ENCODE data around the gene SH3RF3. TPM values are rescaled to one million over a fixed set of nuclear protein-coding genes. Genes with fewer than 3 reads are reported as not detected.

The SH3RF3 gene
- total RNA-seq, 1 donor from 2014 or later = 7.9 TPM

DNA sequence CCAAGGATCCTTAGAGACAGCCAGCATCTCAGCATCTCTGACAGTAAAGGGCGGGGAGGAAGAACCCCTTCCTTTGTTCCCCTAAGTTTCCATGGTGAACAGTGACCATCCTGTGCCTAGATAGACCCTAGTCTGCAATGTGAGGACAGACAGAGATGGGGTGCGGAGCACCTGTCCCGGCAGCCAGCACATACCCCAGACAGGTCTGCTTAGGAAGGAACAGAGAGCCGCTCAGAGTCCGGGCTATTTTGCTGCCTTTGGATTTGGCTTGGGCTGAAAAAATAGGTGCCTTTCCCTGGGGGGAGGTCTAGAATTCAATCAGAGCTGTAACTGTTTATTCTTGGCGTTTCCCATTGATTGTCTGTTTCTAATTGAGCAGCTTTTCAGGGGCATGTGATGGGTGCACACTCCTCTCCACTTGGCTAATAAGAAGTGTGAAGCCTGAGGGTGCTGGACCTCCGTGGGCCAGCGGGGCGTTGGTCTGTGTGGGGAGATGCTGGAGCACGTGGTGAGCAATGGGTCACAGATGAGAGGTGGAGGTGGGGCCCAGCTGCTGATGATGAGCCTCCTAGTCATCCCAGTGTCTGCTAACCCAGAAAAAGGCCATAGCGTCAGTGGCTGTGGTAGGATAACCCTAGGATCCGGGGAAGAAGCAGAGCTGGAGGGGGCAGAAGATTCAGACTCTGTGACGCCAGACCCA, 247.9 kb downstream of the SH3RF3 start:
- peaks cover 15% of the 10 kb centered on the region for H3K36me3 ChIP-seq
- intact Hi-C loops (cut with micrococcal nuclease) = no loop called here
- H3K27me3 ChIP-seq (ENCODE audit: low read depth) = no peaks in the 10 kb centered on the region
- TF ChIP-seq, protein P1, sequence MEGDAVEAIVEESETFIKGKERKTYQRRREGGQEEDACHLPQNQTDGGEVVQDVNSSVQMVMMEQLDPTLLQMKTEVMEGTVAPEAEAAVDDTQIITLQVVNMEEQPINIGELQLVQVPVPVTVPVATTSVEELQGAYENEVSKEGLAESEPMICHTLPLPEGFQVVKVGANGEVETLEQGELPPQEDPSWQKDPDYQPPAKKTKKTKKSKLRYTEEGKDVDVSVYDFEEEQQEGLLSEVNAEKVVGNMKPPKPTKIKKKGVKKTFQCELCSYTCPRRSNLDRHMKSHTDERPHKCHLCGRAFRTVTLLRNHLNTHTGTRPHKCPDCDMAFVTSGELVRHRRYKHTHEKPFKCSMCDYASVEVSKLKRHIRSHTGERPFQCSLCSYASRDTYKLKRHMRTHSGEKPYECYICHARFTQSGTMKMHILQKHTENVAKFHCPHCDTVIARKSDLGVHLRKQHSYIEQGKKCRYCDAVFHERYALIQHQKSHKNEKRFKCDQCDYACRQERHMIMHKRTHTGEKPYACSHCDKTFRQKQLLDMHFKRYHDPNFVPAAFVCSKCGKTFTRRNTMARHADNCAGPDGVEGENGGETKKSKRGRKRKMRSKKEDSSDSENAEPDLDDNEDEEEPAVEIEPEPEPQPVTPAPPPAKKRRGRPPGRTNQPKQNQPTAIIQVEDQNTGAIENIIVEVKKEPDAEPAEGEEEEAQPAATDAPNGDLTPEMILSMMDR (IDR thresholded peaks at IDR 0.05; ENCODE audit: borderline replicate concordance) = no peak
- no peak for DNase-seq
- H3K9me3 ChIP-seq (replicated peaks) = no peaks in the 10 kb centered on the region
- H3K4me1 ChIP-seq = peaks cover 35% of the 10 kb centered on the region
- no peak overlapping the region for H3K27ac ChIP-seq (replicated peaks)
- no peak overlapping the region for H3K4me3 ChIP-seq

DNA sequence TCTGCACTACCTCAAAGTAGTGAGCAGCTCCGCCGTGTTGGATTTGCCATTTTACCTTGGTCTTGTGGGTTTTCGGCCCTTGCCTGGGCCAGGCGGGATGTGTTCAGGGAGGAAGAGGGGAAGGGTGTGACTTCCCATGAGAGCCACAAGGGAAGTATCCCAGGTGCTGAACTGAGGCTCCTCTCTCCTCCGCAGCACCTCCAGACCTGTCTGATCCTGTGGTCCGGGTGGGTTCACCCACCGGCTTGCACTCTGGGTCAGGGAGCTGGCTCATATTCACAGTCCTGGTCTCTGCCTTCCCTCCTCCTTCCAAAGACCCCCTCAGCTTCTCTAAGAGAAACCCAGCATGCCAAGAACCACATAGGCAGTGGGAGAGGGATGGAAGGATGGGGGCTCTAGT, 249.0 kb downstream of the SH3RF3 start:
- no peak for DNase-seq
- H3K9me3 ChIP-seq (replicated peaks) = no peaks in the 10 kb centered on the region
- H3K36me3 ChIP-seq = peaks cover 6% of the 10 kb centered on the region
- peaks cover 45% of the 10 kb centered on the region for H3K4me1 ChIP-seq
- no peak overlapping the region for H3K27ac ChIP-seq (replicated peaks)
- intact Hi-C loops (cut with micrococcal nuclease) = no loop called here
- H3K27me3 ChIP-seq (ENCODE audit: low read depth) = no peaks in the 10 kb centered on the region
- TF ChIP-seq, protein P1 (IDR thresholded peaks at IDR 0.05; ENCODE audit: borderline replicate concordance) = no peak
- H3K4me3 ChIP-seq = no peak overlapping the region

DNA sequence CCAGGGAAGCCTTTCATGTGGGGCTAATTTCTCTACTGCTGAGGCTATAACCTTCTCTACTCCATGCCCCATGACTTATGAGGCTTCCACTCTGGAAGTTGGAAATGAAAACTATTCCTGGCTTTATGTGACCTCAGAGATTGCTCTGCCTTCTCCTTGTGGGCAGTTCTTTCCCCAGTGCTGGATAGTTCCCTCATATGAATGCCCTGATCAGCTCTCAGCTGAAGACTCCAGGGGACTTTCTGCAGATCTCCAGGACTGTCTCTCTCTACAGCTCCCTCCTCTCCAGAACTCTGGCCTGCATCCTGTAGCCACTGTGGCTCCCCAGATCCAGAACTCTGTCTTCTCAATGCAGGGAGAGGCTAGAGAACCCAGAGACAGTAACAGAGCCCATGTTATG, 249.7 kb downstream of the SH3RF3 start:
- peaks cover 52% of the 10 kb centered on the region for H3K4me1 ChIP-seq
- peaks cover 6% of the 10 kb centered on the region for H3K36me3 ChIP-seq
- no peaks in the 10 kb centered on the region for H3K9me3 ChIP-seq (replicated peaks)
- TF ChIP-seq, protein P1 (IDR thresholded peaks at IDR 0.05; ENCODE audit: borderline replicate concordance) = no peak
- DNase-seq = no peak
- no peaks in the 10 kb centered on the region for H3K27me3 ChIP-seq (ENCODE audit: low read depth)
- no peak overlapping the region for H3K4me3 ChIP-seq
- intact Hi-C loops (cut with micrococcal nuclease) = no loop called here
- no peak overlapping the region for H3K27ac ChIP-seq (replicated peaks)

DNA sequence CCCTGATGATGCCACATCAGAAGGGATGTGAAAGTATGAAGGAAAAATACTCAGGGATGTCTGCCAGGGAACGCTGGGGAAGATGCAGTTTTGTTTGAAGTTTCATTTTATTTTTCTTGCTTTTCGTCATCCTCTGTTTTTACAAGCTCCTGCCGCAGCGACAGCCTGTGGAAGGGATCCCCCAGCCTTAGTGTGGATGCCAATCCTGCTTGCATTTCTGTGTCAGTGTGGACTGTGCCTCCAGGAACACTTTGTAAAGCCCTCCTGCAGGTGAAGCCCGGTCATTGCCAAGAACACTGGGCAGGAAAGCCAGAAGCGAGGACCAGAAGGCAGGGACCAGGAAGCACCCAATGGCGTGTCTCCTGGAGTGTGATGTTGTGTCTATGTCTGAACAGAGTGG, 250.5 kb downstream of the SH3RF3 start:
- H3K4me3 ChIP-seq = no peak overlapping the region
- intact Hi-C loops (cut with micrococcal nuclease) = no loop called here
- TF ChIP-seq, protein P1 (IDR thresholded peaks at IDR 0.05; ENCODE audit: borderline replicate concordance) = no peak
- H3K9me3 ChIP-seq (replicated peaks) = no peaks in the 10 kb centered on the region
- no peak for DNase-seq
- H3K27ac ChIP-seq (replicated peaks) = no peak overlapping the region
- peaks cover 6% of the 10 kb centered on the region for H3K36me3 ChIP-seq
- peaks cover 61% of the 10 kb centered on the region for H3K4me1 ChIP-seq
- no peaks in the 10 kb centered on the region for H3K27me3 ChIP-seq (ENCODE audit: low read depth)

DNA sequence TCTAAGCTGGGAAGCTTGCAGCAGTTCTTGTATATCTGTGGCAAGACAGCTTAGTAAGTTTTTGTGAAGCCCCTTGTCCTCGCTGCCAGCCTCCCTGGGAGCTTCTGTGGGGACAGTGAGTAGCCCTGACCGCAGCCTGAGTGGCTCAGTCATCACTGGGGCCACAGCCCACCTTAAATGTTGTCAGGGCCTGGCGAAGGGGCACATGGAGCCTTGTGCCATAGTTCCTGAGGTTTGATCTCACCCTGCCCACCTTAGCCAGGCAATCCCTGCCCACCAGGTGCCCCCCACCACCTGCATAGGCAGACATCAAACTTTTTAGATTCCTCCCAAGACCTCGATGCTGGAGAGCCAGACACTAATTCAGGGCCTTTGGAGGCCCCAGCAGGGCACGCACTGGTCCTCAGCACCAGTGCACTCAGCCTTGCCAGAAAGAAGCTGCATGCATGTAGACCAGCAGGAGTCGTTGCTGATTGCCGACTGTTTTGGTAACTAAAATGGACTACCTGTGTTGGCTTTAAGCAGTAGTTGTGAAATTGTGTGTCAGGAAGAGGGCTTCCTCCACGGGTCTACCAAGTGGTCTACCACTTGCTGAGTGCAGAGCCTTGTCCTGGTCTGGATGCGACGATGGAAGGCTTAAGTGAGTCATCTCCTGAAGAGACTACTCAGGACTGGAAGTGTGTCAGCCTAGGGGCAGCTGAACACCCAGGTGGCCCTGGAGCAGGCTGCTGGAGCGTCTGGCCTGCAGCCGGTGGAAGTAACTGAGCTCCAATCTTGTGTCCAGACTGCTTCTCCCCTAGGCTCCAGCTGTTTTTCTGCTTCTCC, 251.7 kb downstream of the SH3RF3 start:
- no peaks in the 10 kb centered on the region for H3K36me3 ChIP-seq
- intact Hi-C loops (cut with micrococcal nuclease) = no loop called here
- H3K27me3 ChIP-seq (ENCODE audit: low read depth) = no peaks in the 10 kb centered on the region
- H3K27ac ChIP-seq (replicated peaks) = no peak overlapping the region
- H3K9me3 ChIP-seq (replicated peaks) = no peaks in the 10 kb centered on the region
- no peak overlapping the region for H3K4me3 ChIP-seq
- H3K4me1 ChIP-seq = peaks cover 62% of the 10 kb centered on the region
- TF ChIP-seq, protein P1 (IDR thresholded peaks at IDR 0.05; ENCODE audit: borderline replicate concordance) = no peak
- DNase-seq = no peak

Measured in left ventricle myocardium inferior (tissue), 1 donor.